ENCODE measurements around the gene ABL1.

DNA sequence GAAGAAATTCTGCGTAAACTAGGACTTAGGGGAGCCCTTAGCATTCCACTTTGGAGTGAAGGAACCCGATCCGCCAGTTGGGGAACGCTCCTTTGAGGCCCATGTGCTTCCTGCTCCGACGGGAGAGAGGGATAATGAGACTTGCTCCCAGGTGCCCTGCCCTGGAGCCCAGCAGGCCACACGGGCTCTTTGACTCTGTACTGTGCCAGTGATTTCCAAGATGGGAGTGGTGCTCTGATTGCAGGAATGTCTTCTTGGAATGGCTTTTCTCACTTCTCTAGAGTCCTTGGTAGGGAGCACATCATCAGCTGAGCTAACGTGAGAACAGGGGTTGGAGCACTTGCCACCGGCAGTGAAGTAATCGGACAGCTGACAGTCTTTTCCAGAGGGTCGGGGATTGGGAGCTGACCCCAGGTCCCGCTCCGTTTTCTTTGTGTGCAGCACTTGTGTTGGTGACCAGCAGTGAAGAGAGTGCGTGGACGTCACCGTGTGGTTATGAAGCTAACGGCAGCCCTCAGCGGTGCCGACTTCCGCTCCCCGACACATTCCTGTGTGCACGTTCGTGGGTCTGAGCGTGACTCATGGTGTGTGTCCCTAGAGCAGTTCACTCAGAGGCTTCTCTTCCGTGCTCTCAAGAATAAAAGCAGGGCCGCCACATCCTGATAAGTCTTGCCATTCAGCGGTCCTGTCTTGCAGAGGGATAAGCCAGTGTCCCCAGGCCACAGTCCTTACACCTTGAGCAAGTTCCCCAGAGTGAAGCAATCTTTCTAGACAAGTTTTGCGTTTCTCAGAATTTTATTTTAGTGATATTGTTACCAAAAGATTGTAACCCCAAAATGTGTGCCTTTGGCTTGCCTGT is 25.6 kb downstream of the ABL1 start:
- TF ChIP-seq, protein P1, sequence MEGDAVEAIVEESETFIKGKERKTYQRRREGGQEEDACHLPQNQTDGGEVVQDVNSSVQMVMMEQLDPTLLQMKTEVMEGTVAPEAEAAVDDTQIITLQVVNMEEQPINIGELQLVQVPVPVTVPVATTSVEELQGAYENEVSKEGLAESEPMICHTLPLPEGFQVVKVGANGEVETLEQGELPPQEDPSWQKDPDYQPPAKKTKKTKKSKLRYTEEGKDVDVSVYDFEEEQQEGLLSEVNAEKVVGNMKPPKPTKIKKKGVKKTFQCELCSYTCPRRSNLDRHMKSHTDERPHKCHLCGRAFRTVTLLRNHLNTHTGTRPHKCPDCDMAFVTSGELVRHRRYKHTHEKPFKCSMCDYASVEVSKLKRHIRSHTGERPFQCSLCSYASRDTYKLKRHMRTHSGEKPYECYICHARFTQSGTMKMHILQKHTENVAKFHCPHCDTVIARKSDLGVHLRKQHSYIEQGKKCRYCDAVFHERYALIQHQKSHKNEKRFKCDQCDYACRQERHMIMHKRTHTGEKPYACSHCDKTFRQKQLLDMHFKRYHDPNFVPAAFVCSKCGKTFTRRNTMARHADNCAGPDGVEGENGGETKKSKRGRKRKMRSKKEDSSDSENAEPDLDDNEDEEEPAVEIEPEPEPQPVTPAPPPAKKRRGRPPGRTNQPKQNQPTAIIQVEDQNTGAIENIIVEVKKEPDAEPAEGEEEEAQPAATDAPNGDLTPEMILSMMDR (IDR thresholded peaks at IDR 0.05) = peak; percentile 53 to 65 (median 64)
- TF ChIP-seq POLR2AphosphoS5 (IDR thresholded peaks at IDR 0.05) = peak; percentile 87 to 90
- TF ChIP-seq POLR2A (IDR thresholded peaks at IDR 0.05; ENCODE audit: low read depth) = no peak
